HG03135 (cell line): ENCODE data around the gene CCNC.
A peak's percentile ranks its signal among the peaks of the same experiment; 100 is the strongest.
"Not testable (repeated sequence)": the region's sequence is repeated elsewhere in the genome, so short reads cannot be mapped to it uniquely, and the experiment has no call there.

Experiments
- ATAC-seq: cut with Tn5 transposase; IDR thresholded peaks from one replicate; pipeline ENCODE4 v1.9.1; 2021; ENCODE audit warnings: mild to moderate bottlenecking, moderate library complexity; ENCODE audit not compliant: unreplicated experiment

The CCNC gene

GRCh38 chr6:99603421-99604165, 35.1 kb upstream of the CCNC start:
- ATAC-seq = no peak

GRCh38 chr6:99602520-99603420, 34.3 kb upstream of the CCNC start:
- no peak for ATAC-seq

GRCh38 chr6:99594696-99595095, 26.2 kb upstream of the CCNC start:
- ATAC-seq = not testable (repeated sequence)

- no peak for ATAC-seq
These were observed 24.4 kb upstream of the CCNC start for GRCh38 chr6:99592900-99593299.

- ATAC-seq = no peak
These were observed 23.4 kb upstream of the CCNC start for GRCh38 chr6:99591673-99592364.

- ATAC-seq = no peak
These were observed 22.5 kb upstream of the CCNC start for GRCh38 chr6:99590728-99591672.

- ATAC-seq = no peak
These were observed 21.5 kb upstream of the CCNC start for GRCh38 chr6:99589907-99590493.

GRCh38 chr6:99589290-99589672, 20.8 kb upstream of the CCNC start:
- no peak for ATAC-seq

- ATAC-seq = peak; percentile 90
These were observed 20.3 kb upstream of the CCNC start for GRCh38 chr6:99588618-99589289.

- ATAC-seq = no peak
These were observed 19.3 kb upstream of the CCNC start for GRCh38 chr6:99587792-99588191.

GRCh38 chr6:99579781-99580180, 11.3 kb upstream of the CCNC start:
- ATAC-seq = no peak

- no peak for ATAC-seq
These were observed 7.2 kb upstream of the CCNC start for GRCh38 chr6:99575544-99576227.

GRCh38 chr6:99573980-99574617, 5.6 kb upstream of the CCNC start:
- no peak for ATAC-seq

GRCh38 chr6:99563056-99563723, 5.3 kb downstream of the CCNC start:
- no peak for ATAC-seq

- ATAC-seq = no peak
These were observed 7.8 kb downstream of the CCNC start for GRCh38 chr6:99560668-99561067.

GRCh38 chr6:99559057-99559456, 9.4 kb downstream of the CCNC start:
- no peak for ATAC-seq

- ATAC-seq = no peak
These were observed 14.6 kb downstream of the CCNC start for GRCh38 chr6:99553888-99554287.
